ENCODE data around the gene AKAP13. TPM values are rescaled to one million over a fixed set of nuclear protein-coding genes. Genes with fewer than 3 reads are reported as not detected.

AKAP13 gene
- polyA plus RNA-seq, 3 donors: 47.9 to 99.7 (median 92.6) TPM

DNA sequence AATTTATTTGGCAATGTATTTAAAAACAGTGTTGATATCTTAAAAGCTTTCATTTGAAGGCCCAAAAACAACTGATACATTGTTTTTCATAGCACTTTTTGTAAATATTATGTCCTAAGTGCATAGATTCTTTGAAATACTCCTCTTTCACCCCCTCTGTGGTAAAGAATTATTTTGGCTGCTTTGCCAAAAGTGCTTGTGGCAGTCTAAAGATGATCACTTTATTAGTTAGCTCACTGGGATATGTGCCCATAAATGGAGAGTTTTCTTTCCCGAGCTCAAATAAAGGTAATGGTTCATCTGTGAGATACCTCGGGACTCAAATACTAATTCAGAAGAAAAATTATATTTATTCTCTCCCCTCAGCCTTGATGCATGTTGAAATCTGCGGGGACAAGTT is 16.7 kb downstream of the AKAP13 start:
- Histone ChIP-seq H3K4me1 (ENCODE audit: control insufficient read depth in 1 of 2, insufficient read depth in 2 of 2, low read length in 2 of 2) (peaks cover 4 to 7% of the 10 kb centered on the region in 2 donors), H3K27ac (ENCODE audit: low read depth in 1 of 2, low read length in 2 of 2) (no peak overlapping the region), H3K79me2 (ENCODE audit: insufficient read depth, low read length) (peaks cover 52% of the 10 kb centered on the region), H3K27me3 (ENCODE audit: control insufficient read depth in 2 of 2, insufficient read depth in 2 of 2, low read length in 2 of 2) (no peaks in the 10 kb centered on the region), H3K9me3 (replicated peaks in 1 of 2; ENCODE audit: control insufficient read depth in 1 of 2, insufficient read depth in 1 of 2, low read length in 2 of 2) (no peaks in the 10 kb centered on the region), H4K20me1 (ENCODE audit: insufficient read depth, low read length) (peaks cover 18% of the 10 kb centered on the region), H3K4me3 (replicated peaks in 1 of 3; ENCODE audit: low read depth in 2 of 3, low read length in 3 of 3) (no peak overlapping the region), H2AFZ (ENCODE audit: insufficient read depth, low read depth, low read length, poor library complexity, severe bottlenecking) (no peak overlapping the region), H3K4me2 (replicated peaks; ENCODE audit: extremely low read depth, low read length, poor library complexity, severe bottlenecking) (no peak overlapping the region), H3K9ac (ENCODE audit: insufficient read depth, low read length, poor library complexity, severe bottlenecking) (no peak overlapping the region), H3K36me3 (replicated peaks in 1 of 2; ENCODE audit: control insufficient read depth in 1 of 2, insufficient read depth in 2 of 2, low read length in 2 of 2) (no peaks in the 10 kb centered on the region)
- Mint-ChIP-seq H3K4me3 (no peak overlapping the region), H3K27me3 (ENCODE audit: low read depth in 3 of 3) (peaks cover 0 to 2% (median 0%) of the 10 kb centered on the region in 3 donors), H3K9me3 (peaks cover 0 to 3% (median 0%) of the 10 kb centered on the region in 7 donors), H3K4me1 (peaks cover 13% of the 10 kb centered on the region), H3K36me3 (no peaks in the 10 kb centered on the region), H3K27ac (no peak overlapping the region)
- no peak for DNase-seq
- intact Hi-C loops (cut with micrococcal nuclease): no loop called here
- WGBS (ENCODE audit: insufficient coverage): no CpG with 5 or more reads among the region's 3 CpGs
- TF ChIP-seq, protein P1, sequence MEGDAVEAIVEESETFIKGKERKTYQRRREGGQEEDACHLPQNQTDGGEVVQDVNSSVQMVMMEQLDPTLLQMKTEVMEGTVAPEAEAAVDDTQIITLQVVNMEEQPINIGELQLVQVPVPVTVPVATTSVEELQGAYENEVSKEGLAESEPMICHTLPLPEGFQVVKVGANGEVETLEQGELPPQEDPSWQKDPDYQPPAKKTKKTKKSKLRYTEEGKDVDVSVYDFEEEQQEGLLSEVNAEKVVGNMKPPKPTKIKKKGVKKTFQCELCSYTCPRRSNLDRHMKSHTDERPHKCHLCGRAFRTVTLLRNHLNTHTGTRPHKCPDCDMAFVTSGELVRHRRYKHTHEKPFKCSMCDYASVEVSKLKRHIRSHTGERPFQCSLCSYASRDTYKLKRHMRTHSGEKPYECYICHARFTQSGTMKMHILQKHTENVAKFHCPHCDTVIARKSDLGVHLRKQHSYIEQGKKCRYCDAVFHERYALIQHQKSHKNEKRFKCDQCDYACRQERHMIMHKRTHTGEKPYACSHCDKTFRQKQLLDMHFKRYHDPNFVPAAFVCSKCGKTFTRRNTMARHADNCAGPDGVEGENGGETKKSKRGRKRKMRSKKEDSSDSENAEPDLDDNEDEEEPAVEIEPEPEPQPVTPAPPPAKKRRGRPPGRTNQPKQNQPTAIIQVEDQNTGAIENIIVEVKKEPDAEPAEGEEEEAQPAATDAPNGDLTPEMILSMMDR (IDR thresholded peaks at IDR 0.05): no peak

DNA sequence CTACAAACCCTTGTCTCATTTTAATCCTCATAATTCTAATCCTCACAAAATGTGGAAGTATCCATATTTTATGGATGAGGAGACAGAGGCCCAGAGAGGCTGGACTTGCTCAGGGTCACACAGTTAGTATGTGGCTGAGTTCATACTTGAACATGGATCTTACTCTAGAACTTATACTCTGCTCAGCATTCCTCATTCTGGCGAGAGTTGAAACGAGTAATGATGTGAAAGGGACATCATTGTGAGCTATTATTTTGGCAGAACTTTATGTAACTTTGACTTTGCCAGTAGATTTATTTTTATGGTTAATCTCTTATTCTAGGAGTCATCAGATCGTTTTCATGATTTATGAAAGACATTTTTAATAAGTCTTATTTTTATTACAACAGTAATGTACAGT is 17.5 kb downstream of the AKAP13 start:
- no peak overlapping the region for H3K4me3 Mint-ChIP-seq
- no peaks in the 10 kb centered on the region for H3K9me3 ChIP-seq (replicated peaks in 1 of 2; ENCODE audit: control insufficient read depth in 1 of 2, insufficient read depth in 1 of 2, low read length in 2 of 2)
- H3K27me3 Mint-ChIP-seq (ENCODE audit: low read depth in 3 of 3): peaks cover 0 to 2% (median 0%) of the 10 kb centered on the region in 3 donors
- TF ChIP-seq, protein P1 (IDR thresholded peaks at IDR 0.05): no peak
- H2AFZ ChIP-seq (ENCODE audit: insufficient read depth, low read depth, low read length, poor library complexity, severe bottlenecking): no peak overlapping the region
- peaks cover 0 to 3% (median 0%) of the 10 kb centered on the region in 7 donors for H3K9me3 Mint-ChIP-seq
- peaks cover 10 to 12% of the 10 kb centered on the region in 2 donors for H3K4me1 ChIP-seq (ENCODE audit: control insufficient read depth in 1 of 2, insufficient read depth in 2 of 2, low read length in 2 of 2)
- no peak overlapping the region for H3K27ac ChIP-seq (ENCODE audit: low read depth in 1 of 2, low read length in 2 of 2)
- H3K36me3 ChIP-seq (replicated peaks in 1 of 2; ENCODE audit: control insufficient read depth in 1 of 2, insufficient read depth in 2 of 2, low read length in 2 of 2): no peaks in the 10 kb centered on the region
- H3K9ac ChIP-seq (ENCODE audit: insufficient read depth, low read length, poor library complexity, severe bottlenecking): no peak overlapping the region
- peaks cover 17% of the 10 kb centered on the region for H3K4me1 Mint-ChIP-seq
- intact Hi-C loops (cut with micrococcal nuclease): no loop called here
- no peaks in the 10 kb centered on the region for H3K36me3 Mint-ChIP-seq
- no peaks in the 10 kb centered on the region for H3K27me3 ChIP-seq (ENCODE audit: control insufficient read depth in 2 of 2, insufficient read depth in 2 of 2, low read length in 2 of 2)
- H3K27ac Mint-ChIP-seq: no peak overlapping the region
- H4K20me1 ChIP-seq (ENCODE audit: insufficient read depth, low read length): peaks cover 23% of the 10 kb centered on the region
- DNase-seq: no peak
- WGBS (ENCODE audit: insufficient coverage): no CpG with 5 or more reads among the region's 3 CpGs
- H3K4me2 ChIP-seq (replicated peaks; ENCODE audit: extremely low read depth, low read length, poor library complexity, severe bottlenecking): no peak overlapping the region
- no peak overlapping the region for H3K4me3 ChIP-seq (replicated peaks in 1 of 3; ENCODE audit: low read depth in 2 of 3, low read length in 3 of 3)
- peaks cover 60% of the 10 kb centered on the region for H3K79me2 ChIP-seq (ENCODE audit: insufficient read depth, low read length)
